Pulmonary artery endothelial cell (primary cell): ENCODE data around the gene HIVEP3. TPM values are rescaled to one million over a fixed set of nuclear protein-coding genes. Genes with fewer than 3 reads are reported as not detected.
A peak's percentile ranks its signal among the peaks of the same experiment; 100 is the strongest.

Experiments
- DNase-seq: peaks from one replicate; pipeline ENCODE4 v3.0.0-alpha.2; 2011; ENCODE audit warnings: low read depth, low spot score
- total RNA-seq: library from RNA; depleted of rRNA; stranded (reverse); fragments of >200 nt; gene quantifications from 2 replicates; pipeline ENCODE4 v1.2.3, GENCODE V29; 2014

HIVEP3 gene
- total RNA-seq, 1 donor from 2014 or later = 1.1 TPM

DNA sequence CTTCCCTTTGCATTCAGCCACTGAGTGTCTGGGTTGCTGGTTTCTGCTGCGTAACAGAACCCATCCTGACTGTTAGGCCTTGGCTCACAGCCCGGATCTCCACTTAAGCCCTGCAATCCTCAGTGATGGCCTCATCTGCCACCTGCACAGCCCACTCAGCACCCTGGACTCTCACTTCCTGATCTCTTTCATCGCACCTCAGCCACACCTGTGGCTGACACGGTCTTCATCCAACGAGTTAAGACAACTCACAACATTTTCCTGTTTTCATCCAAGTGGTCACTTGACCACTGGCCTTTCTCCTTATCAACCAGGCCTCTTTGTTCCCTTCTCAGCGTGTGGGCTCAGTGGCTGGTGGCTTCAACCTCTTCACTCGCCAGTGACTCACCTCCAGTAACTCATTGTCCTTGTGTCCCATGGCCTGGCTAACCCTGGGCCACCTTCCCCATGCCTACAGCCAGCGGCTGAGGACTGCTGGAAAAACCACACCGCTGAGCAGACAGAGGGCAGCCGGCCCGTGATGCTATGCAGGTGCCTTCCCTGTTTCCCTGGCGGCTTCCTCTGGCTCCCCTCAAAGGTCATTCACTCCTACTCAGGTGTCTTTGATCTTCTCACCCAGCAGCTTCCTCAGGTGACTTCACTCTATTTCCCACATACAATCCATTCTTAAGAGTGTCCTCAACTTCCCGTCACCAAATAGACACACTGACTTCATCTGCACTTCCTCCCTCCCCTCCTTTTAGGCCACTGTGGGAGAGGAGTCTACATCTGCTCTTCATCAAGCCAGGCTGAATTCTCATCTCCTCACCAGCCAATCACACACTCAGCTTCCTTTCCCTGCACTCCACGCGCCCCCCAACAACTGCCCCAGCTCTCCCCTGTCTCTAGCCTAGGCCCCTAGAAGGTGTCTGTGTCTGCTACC lies 414.3 kb downstream of the HIVEP3 start:
- no peak for DNase-seq

DNA sequence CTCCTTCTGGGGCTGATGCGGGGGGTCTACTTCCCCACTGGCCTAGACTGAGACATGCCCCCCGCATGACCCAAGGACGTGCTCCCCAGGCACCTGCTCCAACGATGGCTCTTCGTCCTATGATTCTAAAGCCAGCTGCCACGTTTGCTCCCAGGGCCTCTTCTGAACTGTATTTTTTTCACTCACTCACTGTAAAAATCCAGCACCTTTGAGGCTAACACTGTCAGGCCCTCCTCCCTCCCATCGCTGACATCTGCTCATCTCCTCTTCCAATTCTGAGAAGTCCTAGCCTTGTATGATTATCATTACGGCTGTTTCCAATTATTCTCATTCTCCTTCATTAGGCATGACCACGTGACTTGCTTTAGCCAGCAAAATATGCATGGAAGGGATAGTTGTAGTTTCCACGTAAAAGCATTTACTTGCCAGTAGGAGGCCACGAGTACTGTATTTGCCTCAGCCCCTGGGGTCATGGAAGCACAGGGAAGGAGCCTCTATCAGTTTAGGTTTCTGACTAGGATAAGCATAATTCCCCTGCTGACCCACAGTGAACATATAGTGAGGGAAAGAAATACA lies 415.1 kb downstream of the HIVEP3 start:
- no peak for DNase-seq

DNA sequence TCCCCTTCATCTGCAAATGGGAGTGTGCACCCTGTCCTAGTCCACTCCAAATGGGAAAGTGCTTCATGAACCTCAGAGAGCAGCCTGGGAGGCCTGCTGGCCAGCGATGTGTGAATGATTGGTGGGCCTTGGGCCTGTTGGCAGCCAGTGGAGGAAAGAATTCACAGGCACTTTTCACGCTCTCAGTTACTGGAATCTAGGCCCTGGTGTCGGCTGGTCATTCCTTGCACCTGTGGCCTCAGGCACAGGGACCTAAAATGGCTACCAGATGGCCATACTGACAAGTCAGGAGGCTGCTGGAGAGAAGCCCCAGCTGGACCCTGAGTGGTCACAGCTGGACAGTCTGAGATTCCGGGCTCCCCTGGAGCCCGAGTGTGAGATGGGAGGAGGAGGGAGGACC lies 415.8 kb downstream of the HIVEP3 start:
- no peak for DNase-seq

- DNase-seq = no peak
Observed at GRCh38 chr1:41501581-41501980, 417.1 kb downstream of the HIVEP3 start.

- no peak for DNase-seq
Observed at GRCh38 chr1:41500781-41501518, 417.8 kb downstream of the HIVEP3 start.

- DNase-seq = no peak
Observed at GRCh38 chr1:41500378-41500777, 418.3 kb downstream of the HIVEP3 start.

DNA sequence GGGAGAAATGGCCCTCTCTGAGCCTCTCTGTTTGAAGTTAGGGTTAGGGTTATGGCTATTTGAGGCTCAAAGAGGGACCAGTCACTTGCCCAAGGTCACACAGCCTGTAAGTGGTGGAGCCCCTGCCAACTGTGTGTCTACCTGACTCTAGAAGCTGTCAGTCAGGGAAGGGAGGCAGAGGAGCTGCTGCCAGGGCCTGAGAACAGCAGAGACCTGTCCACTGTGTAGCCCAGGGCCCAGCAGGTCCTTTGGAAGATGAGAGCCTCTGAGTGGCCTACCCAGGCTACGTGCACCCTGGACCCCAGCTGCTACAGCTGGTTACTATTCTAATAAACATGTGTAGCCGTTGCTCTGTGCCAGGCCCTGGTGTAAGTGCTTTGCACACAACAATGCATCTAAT lies 419.1 kb downstream of the HIVEP3 start:
- no peak for DNase-seq

DNA sequence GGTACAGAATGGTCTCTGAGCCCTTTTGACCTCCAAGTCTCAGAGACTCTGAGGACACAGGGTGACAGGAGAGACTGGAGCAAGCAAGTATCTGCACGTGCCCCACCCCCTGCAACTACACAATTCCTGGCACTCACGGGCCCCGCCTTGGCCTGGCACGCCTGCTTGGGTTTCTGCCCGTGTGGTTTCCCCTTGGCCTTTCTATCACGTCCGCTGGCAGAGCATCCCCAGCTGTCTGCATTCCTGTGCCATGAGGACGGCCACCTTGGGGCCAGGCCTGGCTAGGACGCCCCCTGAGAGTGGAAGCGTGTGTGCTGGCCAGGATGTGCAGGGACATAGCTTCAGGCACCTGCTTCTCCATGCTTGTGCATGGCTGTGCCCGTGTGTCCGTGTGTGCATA lies 419.9 kb downstream of the HIVEP3 start:
- DNase-seq = no peak

GRCh38 chr1:41498391-41498790 lies 420.3 kb downstream of the HIVEP3 start:
- DNase-seq = no peak

GRCh38 chr1:41497461-41498030 lies 421.2 kb downstream of the HIVEP3 start:
- no peak for DNase-seq

DNA sequence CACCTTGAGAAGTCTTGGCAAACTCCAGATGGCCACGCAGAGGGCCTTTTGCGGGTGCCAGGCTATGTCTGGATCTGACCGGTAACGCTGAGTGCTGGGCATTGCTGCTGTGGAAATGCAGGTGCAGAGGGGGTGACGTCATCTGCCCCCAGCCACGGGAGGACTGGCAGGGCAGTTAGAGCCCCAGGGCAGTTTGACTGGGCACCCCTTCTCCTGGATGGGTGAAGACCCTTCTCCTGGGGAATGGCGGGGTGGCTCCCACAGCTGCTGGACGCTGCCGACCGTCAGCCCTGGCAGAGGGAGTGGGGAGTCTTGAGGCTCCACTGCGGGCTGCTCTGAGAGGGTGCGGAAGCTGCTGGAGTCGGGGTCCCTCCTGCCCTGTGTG lies 421.7 kb downstream of the HIVEP3 start:
- DNase-seq = no peak

GRCh38 chr1:41496080-41497055 lies 422.4 kb downstream of the HIVEP3 start:
- DNase-seq = peak; percentile 46

- no peak for DNase-seq
Observed at GRCh38 chr1:41495210-41495948, 423.3 kb downstream of the HIVEP3 start.

DNA sequence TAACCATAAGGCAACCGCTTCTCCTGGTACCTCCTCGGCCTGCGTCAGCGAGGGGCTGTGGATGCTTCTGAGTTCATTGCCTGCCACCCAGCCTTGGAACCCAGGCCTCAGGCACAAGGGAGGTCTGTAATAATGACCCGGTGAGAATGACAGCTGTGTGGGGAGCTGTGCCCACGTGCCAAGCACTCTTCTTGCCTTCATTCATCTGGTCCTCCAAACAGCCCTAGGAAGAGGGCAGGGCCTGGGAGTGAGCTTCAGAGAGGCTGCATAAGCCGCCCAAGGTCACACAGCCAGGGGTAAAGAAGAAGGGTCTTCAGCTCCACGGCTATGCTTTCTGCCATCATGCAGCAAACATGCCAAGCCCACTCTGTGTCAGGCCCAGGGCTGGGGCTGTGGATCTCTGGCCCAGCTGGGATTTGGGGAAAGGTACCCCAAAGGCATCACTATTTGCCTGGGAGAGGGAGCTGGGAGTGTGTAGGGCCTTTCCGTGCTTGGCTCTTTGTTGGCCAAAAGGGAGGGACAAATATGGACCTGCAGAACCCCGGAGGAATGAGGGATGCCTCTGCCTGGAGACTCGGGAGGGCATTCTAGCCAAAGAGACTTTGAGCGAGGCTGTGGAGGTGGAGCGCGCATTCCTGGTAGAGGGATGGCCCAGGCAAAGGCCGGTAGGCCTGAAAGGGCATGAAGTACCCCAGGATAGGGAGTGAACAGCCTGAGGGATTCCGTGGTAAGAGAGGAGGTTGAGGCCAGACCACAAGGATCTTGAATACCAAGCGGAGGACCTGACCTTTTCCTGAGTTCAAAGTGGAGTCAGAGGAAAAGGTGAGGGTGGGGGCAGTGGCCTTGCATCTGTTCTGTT lies 424.1 kb downstream of the HIVEP3 start:
- no peak for DNase-seq

- no peak for DNase-seq
Observed at GRCh38 chr1:41493626-41494350, 424.9 kb downstream of the HIVEP3 start.

DNA sequence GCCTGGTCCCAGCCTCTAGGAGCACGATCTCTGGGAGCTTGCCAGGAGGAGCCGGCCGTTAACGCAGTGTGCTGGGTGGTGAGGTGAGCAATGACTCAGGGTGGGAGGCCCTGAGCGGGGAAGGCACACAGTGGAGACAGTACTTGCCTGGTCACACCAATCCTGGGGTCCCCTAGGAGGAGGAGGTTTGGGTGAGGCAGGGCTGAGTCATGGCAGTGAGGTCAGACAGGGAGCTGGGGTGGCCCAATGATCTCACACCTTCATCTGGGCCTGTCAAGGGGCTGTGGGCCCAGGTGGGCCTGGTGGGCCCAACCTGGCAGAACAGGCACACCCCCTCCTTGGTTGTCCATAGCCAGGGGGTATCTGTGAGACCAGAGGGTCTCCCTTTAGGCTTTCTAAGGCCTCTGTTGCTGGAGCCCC lies 425.6 kb downstream of the HIVEP3 start:
- DNase-seq = no peak

GRCh38 chr1:41492341-41492848 lies 426.3 kb downstream of the HIVEP3 start:
- no peak for DNase-seq

- DNase-seq = no peak
Observed at GRCh38 chr1:41490911-41491310, 427.8 kb downstream of the HIVEP3 start.
